ENCODE data around the gene ZNF417. TPM values are rescaled to one million over a fixed set of nuclear protein-coding genes. Genes with fewer than 3 reads are reported as not detected.
"Not testable (repeated sequence)": the region's sequence is repeated elsewhere in the genome, so short reads cannot be mapped to it uniquely, and the experiment has no call there.

ZNF417 gene
- total RNA-seq, 4 donors from 2014 or later: 15.0 to 50.1 (median 20.7) TPM

GRCh38 chr19:57888107-57888559 lies 28.3 kb downstream of the ZNF417 start:
- peak overlapping the region; percentile 38 to 42 for H3K4me3 ChIP-seq
- H3K9me3 ChIP-seq: no peaks in the 10 kb centered on the region
- no peak overlapping the region for H3K27ac ChIP-seq
- TF ChIP-seq POLR2A (IDR thresholded peaks at IDR 0.05) (no peak), CTCF (IDR thresholded peaks at IDR 0.05) (no peak)
- no peak for DNase-seq
- H3K4me1 ChIP-seq: no peaks in the 10 kb centered on the region
- intact Hi-C loops (cut with DNase I; ENCODE audit: low total_unique reads): no loop called here
- H3K36me3 ChIP-seq: no peaks in the 10 kb centered on the region
- no peaks in the 10 kb centered on the region for H3K27me3 ChIP-seq

GRCh38 chr19:57887195-57887941 lies 29.0 kb downstream of the ZNF417 start:
- Histone ChIP-seq H3K4me1 (no peaks in the 10 kb centered on the region), H3K9me3 (no peaks in the 10 kb centered on the region), H3K27me3 (no peaks in the 10 kb centered on the region), H3K36me3 (no peaks in the 10 kb centered on the region), H3K4me3 (no peak overlapping the region), H3K27ac (no peak overlapping the region)
- DNase-seq: no peak
- intact Hi-C loops (cut with DNase I; ENCODE audit: low total_unique reads): no loop called here
- TF ChIP-seq CTCF (IDR thresholded peaks at IDR 0.05): no peak
- TF ChIP-seq POLR2A (IDR thresholded peaks at IDR 0.05): no peak

- Histone ChIP-seq H3K4me1 (no peaks in the 10 kb centered on the region), H3K36me3 (no peaks in the 10 kb centered on the region), H3K27me3 (no peaks in the 10 kb centered on the region), H3K9me3 (no peaks in the 10 kb centered on the region), H3K27ac (no peak overlapping the region), H3K4me3 (no peak overlapping the region)
- TF ChIP-seq POLR2A (IDR thresholded peaks at IDR 0.05) (no peak), CTCF (IDR thresholded peaks at IDR 0.05) (no peak)
- no peak for DNase-seq
- intact Hi-C loops (cut with DNase I; ENCODE audit: low total_unique reads): no loop called here
These were observed 30.3 kb downstream of the ZNF417 start for GRCh38 chr19:57886046-57886445.

GRCh38 chr19:57873883-57874799 lies 42.3 kb downstream of the ZNF417 start:
- H3K4me3 ChIP-seq; H3K27ac ChIP-seq; DNase-seq; H3K36me3 ChIP-seq; H3K4me1 ChIP-seq; intact Hi-C loops (cut with DNase I; ENCODE audit: low total_unique reads); H3K27me3 ChIP-seq: not testable (repeated sequence)
- H3K9me3 ChIP-seq: peaks cover 0 to 51% of the 10 kb centered on the region in 2 donors

GRCh38 chr19:57872450-57872849 lies 43.9 kb downstream of the ZNF417 start:
- Histone ChIP-seq H3K9me3 (peaks cover 0 to 65% of the 10 kb centered on the region in 2 donors), H3K27ac (no peak overlapping the region), H3K4me3 (no peak overlapping the region), H3K36me3 (no peaks in the 10 kb centered on the region), H3K4me1 (no peaks in the 10 kb centered on the region), H3K27me3 (no peaks in the 10 kb centered on the region)
- no peak for TF ChIP-seq POLR2A (IDR thresholded peaks at IDR 0.05)
- no peak for TF ChIP-seq CTCF (IDR thresholded peaks at IDR 0.05)
- intact Hi-C loops (cut with DNase I; ENCODE audit: low total_unique reads): no loop called here
- no peak for DNase-seq

All from uterus (tissue), 4 donors.